Osteoblast (primary cell): ENCODE data around the gene DCDC2C. TPM values are rescaled to one million over a fixed set of nuclear protein-coding genes. Genes with fewer than 3 reads are reported as not detected.

Experiments
- DNase-seq: peaks from one replicate; pipeline ENCODE4 v3.0.0; 2011; ENCODE audit warnings: low spot score, mixed read lengths; ENCODE audit not compliant: insufficient read length; ENCODE audit errors: missing footprints
- H2AFZ ChIP-seq: 2 replicates; pipeline ENCODE4 v1.6.0; 2011; ENCODE audit warnings: mild to moderate bottlenecking, low read length
- H3K27ac ChIP-seq: 2 replicates; pipeline ENCODE4 v1.5.1; 2011; ENCODE audit warnings: mild to moderate bottlenecking, low read depth, low read length, moderate library complexity
- H3K27me3 ChIP-seq: 2 replicates; pipeline ENCODE4 v1.6.0; 2012; ENCODE audit warnings: mild to moderate bottlenecking, control low read depth, inconsistent platforms, low read length, moderate library complexity; ENCODE audit not compliant: insufficient read depth
- H3K36me3 ChIP-seq: 2 replicates; pipeline ENCODE4 v1.5.1; 2011; ENCODE audit warnings: mild to moderate bottlenecking, low read length, control low read depth, moderate library complexity; ENCODE audit not compliant: insufficient read depth
- H3K4me1 ChIP-seq: 2 replicates; pipeline ENCODE4 v1.5.1; 2011; ENCODE audit warnings: mild to moderate bottlenecking, low read length, control low read depth, moderate library complexity; ENCODE audit not compliant: insufficient read depth
- H3K4me2 ChIP-seq: 2 replicates; pipeline ENCODE4 v1.6.0; 2011; ENCODE audit warnings: mild to moderate bottlenecking, low read length; ENCODE audit not compliant: insufficient read depth
- H3K4me3 ChIP-seq: fragments of 200-600 bp; sonication (generic); 3 replicates; pipeline ENCODE4 v1.5.1; 2012; ENCODE audit warnings: mild to moderate bottlenecking, low read length, inconsistent platforms; ENCODE audit not compliant: insufficient read depth
- H3K79me2 ChIP-seq: 2 replicates; pipeline ENCODE4 v1.6.0; 2012; ENCODE audit warnings: mild to moderate bottlenecking, low read length, control low read depth, inconsistent platforms; ENCODE audit not compliant: insufficient read depth
- H3K9me3 ChIP-seq: 2 replicates; pipeline ENCODE4 v1.5.1; 2011; ENCODE audit warnings: low read depth, low read length, control low read depth
- H4K20me1 ChIP-seq: 2 replicates; pipeline ENCODE4 v1.6.0; 2012; ENCODE audit warnings: mild to moderate bottlenecking, low read length, control low read depth; ENCODE audit not compliant: insufficient read depth
- total RNA-seq: library from RNA; depleted of rRNA; stranded (reverse); fragments of >200 nt; gene quantifications from 2 replicates; pipeline ENCODE4 v1.2.3, GENCODE V29; 2012
- TF ChIP-seq, protein P1 (sequence below): IDR thresholded peaks from 2 replicates; pipeline ENCODE4 v1.5.1; 2011; ENCODE audit warnings: mild to moderate bottlenecking, low read depth, low read length, moderate library complexity; ENCODE audit errors: extremely low read depth

DCDC2C gene
- total RNA-seq, 1 donor, result not detected

DNA sequence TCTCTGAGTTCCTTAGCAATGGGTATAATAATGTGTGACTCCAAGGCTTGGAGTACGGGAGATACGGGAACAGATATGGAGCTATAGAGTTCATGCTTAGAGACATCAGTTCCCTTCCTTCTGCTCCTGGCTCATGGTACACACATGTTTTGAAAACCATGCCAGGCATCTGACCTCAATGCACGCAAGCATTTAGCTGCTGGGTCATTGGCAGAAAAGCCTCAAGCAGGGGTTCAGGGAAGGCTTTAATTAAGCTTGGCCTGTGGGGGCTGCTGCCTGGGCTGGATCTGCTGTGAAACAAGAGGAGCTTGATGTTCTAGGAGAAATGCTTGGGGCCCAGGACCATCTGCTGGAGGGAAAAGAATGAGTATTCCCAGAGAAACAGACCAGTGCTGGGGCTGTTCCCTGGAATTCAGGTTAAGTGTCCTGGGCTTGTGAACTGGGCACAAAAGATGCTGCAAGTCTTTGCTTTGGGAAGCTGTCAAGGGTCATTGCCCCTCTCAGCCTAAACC lies 42.2 kb upstream of the DCDC2C start:
- Histone ChIP-seq H4K20me1 (no peaks in the 10 kb centered on the region), H2AFZ (no peak overlapping the region), H3K9me3 (no peaks in the 10 kb centered on the region), H3K4me1 (no peaks in the 10 kb centered on the region), H3K4me2 (no peak overlapping the region), H3K27me3 (no peaks in the 10 kb centered on the region), H3K27ac (no peak overlapping the region), H3K79me2 (no peaks in the 10 kb centered on the region), H3K4me3 (no peak overlapping the region), H3K36me3 (no peaks in the 10 kb centered on the region)
- no peak for DNase-seq
- TF ChIP-seq, protein P1, sequence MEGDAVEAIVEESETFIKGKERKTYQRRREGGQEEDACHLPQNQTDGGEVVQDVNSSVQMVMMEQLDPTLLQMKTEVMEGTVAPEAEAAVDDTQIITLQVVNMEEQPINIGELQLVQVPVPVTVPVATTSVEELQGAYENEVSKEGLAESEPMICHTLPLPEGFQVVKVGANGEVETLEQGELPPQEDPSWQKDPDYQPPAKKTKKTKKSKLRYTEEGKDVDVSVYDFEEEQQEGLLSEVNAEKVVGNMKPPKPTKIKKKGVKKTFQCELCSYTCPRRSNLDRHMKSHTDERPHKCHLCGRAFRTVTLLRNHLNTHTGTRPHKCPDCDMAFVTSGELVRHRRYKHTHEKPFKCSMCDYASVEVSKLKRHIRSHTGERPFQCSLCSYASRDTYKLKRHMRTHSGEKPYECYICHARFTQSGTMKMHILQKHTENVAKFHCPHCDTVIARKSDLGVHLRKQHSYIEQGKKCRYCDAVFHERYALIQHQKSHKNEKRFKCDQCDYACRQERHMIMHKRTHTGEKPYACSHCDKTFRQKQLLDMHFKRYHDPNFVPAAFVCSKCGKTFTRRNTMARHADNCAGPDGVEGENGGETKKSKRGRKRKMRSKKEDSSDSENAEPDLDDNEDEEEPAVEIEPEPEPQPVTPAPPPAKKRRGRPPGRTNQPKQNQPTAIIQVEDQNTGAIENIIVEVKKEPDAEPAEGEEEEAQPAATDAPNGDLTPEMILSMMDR, result no peak

DNA sequence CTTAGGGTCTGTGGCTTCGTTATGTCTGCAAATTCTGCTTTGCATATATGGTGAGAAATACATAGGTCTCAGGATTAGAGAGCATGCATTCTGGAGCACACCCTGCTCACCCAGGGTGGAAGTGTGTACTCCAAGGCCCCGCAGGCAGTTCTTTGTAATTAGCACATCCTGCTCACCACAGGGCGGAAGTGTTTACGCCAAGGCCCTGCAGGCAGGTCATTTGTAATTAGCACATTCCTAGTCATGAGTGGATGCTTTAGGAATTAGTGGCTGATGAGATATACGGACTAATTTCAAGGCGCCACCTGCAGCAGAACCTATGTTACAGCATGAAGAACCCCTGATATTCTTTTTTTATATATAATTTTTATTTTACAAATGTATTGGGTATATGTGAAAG lies 41.1 kb upstream of the DCDC2C start:
- Histone ChIP-seq H3K36me3 (no peaks in the 10 kb centered on the region), H4K20me1 (no peaks in the 10 kb centered on the region), H3K27me3 (no peaks in the 10 kb centered on the region), H3K79me2 (no peaks in the 10 kb centered on the region), H3K9me3 (no peaks in the 10 kb centered on the region), H3K27ac (no peak overlapping the region), H3K4me1 (no peaks in the 10 kb centered on the region), H3K4me3 (no peak overlapping the region), H3K4me2 (no peak overlapping the region), H2AFZ (no peak overlapping the region)
- TF ChIP-seq, protein P1, result no peak
- DNase-seq, result no peak

DNA sequence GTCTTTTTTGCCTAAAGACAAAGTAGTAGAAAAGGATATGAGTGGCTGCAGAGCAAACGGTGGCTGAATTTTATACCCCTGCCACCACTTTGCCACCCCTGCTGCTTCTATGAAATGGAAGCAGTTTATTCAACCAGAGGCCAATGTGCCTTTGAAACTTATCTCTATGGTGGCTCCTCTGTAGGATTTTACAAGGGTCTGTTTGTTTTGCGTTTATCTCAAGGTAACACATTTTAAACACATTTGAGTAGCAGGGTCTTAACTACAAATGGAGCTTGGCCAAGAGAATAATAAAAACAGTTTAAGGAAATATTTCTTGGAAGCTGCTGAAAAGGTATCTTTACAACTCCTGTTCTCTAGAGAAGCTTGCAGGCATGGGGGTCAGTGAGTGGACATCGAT lies 39.3 kb upstream of the DCDC2C start:
- H3K27me3 ChIP-seq, result no peaks in the 10 kb centered on the region
- H2AFZ ChIP-seq, result no peak overlapping the region
- DNase-seq, result no peak
- no peaks in the 10 kb centered on the region for H4K20me1 ChIP-seq
- H3K27ac ChIP-seq, result no peak overlapping the region
- TF ChIP-seq, protein P1, result no peak
- H3K79me2 ChIP-seq, result no peaks in the 10 kb centered on the region
- H3K4me1 ChIP-seq, result no peaks in the 10 kb centered on the region
- no peak overlapping the region for H3K4me2 ChIP-seq
- no peak overlapping the region for H3K4me3 ChIP-seq
- H3K9me3 ChIP-seq, result no peaks in the 10 kb centered on the region
- no peaks in the 10 kb centered on the region for H3K36me3 ChIP-seq

DNA sequence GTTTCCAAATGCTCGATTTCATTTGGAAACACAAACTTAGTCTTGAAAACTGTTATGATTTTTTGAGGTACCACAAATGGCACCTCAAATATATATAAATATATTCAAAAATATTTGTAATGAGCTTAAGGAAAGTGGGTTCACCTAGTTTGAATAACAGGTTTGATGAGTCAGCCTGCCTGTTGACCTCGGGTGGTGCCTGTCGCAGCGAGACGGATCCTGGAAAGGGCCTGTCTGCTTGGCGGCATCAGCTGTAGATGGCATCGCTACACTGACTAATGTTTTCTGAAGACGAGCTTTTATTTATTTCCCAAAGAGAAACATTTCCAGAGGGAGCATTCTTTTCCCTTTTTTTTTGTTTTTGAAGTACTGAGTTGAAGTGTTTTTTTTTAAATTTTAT lies 38.5 kb upstream of the DCDC2C start:
- H3K9me3 ChIP-seq, result no peaks in the 10 kb centered on the region
- H3K4me2 ChIP-seq, result no peak overlapping the region
- TF ChIP-seq, protein P1, result no peak
- H3K4me1 ChIP-seq, result no peaks in the 10 kb centered on the region
- no peaks in the 10 kb centered on the region for H3K27me3 ChIP-seq
- no peak overlapping the region for H3K27ac ChIP-seq
- no peaks in the 10 kb centered on the region for H3K36me3 ChIP-seq
- H3K4me3 ChIP-seq, result no peak overlapping the region
- no peak for DNase-seq
- H3K79me2 ChIP-seq, result no peaks in the 10 kb centered on the region
- no peaks in the 10 kb centered on the region for H4K20me1 ChIP-seq
- H2AFZ ChIP-seq, result no peak overlapping the region
